Colonic mucosa (tissue), 4 donors: Measurements from ENCODE around the gene CEP85. TPM values are rescaled to one million over a fixed set of nuclear protein-coding genes. Genes with fewer than 3 reads are reported as not detected.
"Not testable (repeated sequence)": the region's sequence is repeated elsewhere in the genome, so short reads cannot be mapped to it uniquely, and the experiment has no call there.

ENCODE experiments used
- DNase-seq: peaks from one replicate; pipeline ENCODE4 v3.0.0-alpha.2; 2020
- H3K27ac ChIP-seq: fragments of 200-600 bp; one replicate; pipeline ENCODE4 v1.8.0; 2021
- H3K27me3 ChIP-seq: fragments of 200-600 bp; one replicate; pipeline ENCODE4 v1.8.0; 2021
- H3K36me3 ChIP-seq: fragments of 200-600 bp; one replicate; pipeline ENCODE4 v1.8.0; 2021
- H3K4me1 ChIP-seq: fragments of 200-600 bp; one replicate; pipeline ENCODE4 v1.8.0; 2021; ENCODE audit warnings: mild to moderate bottlenecking
- H3K4me3 ChIP-seq: fragments of 200-600 bp; one replicate; pipeline ENCODE4 v1.8.0; 2021
- H3K9ac ChIP-seq, 2 donors: one replicate each; pipeline ENCODE4 v1.7.0; 2013; ENCODE audit warnings: control low read depth in 2 of 2, low read depth in 2 of 2, low read length in 2 of 2
- H3K9me3 ChIP-seq: fragments of 200-600 bp; one replicate; pipeline ENCODE4 v1.8.0; 2021
- CTCF ChIP-seq: fragments of 200-600 bp; IDR thresholded peaks from one replicate; pipeline ENCODE4 v1.8.0; 2022; ENCODE audit warnings: antibody characterized with exemption, mild to moderate bottlenecking
- intact Hi-C: fragments of 100-400 bp; cut with DNase I; formaldehyde crosslinking; loops from one replicate; pipeline ENCODE4 v1.14.1; 2022
- total RNA-seq, 2 donors: library from RNA; stranded (reverse); fragmentation: NEBNext Ultra II Directional in 1 of 2; extraction: Animal tissue kit (Norgen Biotek cat#: 25700) in 1 of 2; gene quantifications; one replicate each; pipeline ENCODE4 v1.2.1, GENCODE V29; 2021
- donor health status: healthy.
- donor health status: DM: no; HTN: no; CAD: no.
- donor health status: DM: no; HTN: no; CAD: no.

Gene CEP85
- total RNA-seq, 2 donors from 2014 or later = 10.7 to 18.8 TPM

- Histone ChIP-seq H3K9me3 (no peaks in the 10 kb centered on the region), H3K36me3 (no peaks in the 10 kb centered on the region), H3K4me1 (peaks cover 4% of the 10 kb centered on the region), H3K4me3 (peak within 1 kb of the TSS; percentile 92), H3K9ac (peak within 1 kb of the TSS; percentile 64 to 79), H3K27ac (peak within 1 kb of the TSS; percentile 50), H3K27me3 (no peaks in the 10 kb centered on the region)
- peak; percentile 95 for DNase-seq
- no peak for TF ChIP-seq CTCF
- intact Hi-C loops = no loop called here
These were observed 72.6 kb downstream of the CEP85 start, which contains the start of gene UBXN11 for GRCh38 chr1:26306290-26307229. UBXN11 (minus strand) TSS chr1:26306636; CDS start chr1:26302883, 3,753 bp downstream.

GRCh38 chr1:26307363-26307781 lies 73.4 kb downstream of the CEP85 start:
- intact Hi-C loops = no loop called here
- DNase-seq = no peak

GRCh38 chr1:26307966-26308899 lies 74.2 kb downstream of the CEP85 start:
- H3K9me3 ChIP-seq, DNase-seq, H3K27me3 ChIP-seq, H3K4me3 ChIP-seq, H3K36me3 ChIP-seq, H3K9ac ChIP-seq, intact Hi-C loops, H3K4me1 ChIP-seq: not testable (repeated sequence)
- H3K27ac ChIP-seq = peak overlapping the region; percentile 36

More at GRCh38 chr1:26307363-26307781, 73.4 kb downstream of the CEP85 start:
- no peaks in the 10 kb centered on the region for H3K9me3 ChIP-seq
- no peak for TF ChIP-seq CTCF
- H3K4me3 ChIP-seq = peak overlapping the region; percentile 92
- H3K36me3 ChIP-seq = no peaks in the 10 kb centered on the region
- H3K27ac ChIP-seq = peak overlapping the region; percentile 50
- peak overlapping the region in 1 of 2 donors; percentile 76 for H3K9ac ChIP-seq
- H3K4me1 ChIP-seq = peaks cover 4% of the 10 kb centered on the region
- no peaks in the 10 kb centered on the region for H3K27me3 ChIP-seq

GRCh38 chr1:26314501-26314900 lies 80.5 kb downstream of the CEP85 start:
- H3K36me3 ChIP-seq = no peaks in the 10 kb centered on the region
- intact Hi-C loops = no loop called here
- no peaks in the 10 kb centered on the region for H3K9me3 ChIP-seq
- H3K27ac ChIP-seq = no peak overlapping the region
- no peaks in the 10 kb centered on the region for H3K4me1 ChIP-seq
- no peak overlapping the region for H3K4me3 ChIP-seq
- no peak overlapping the region for H3K9ac ChIP-seq
- no peak for TF ChIP-seq CTCF
- no peak for DNase-seq
- no peaks in the 10 kb centered on the region for H3K27me3 ChIP-seq

GRCh38 chr1:26315874-26316850 lies 82.2 kb downstream of the CEP85 start:
- H3K4me1 ChIP-seq = no peaks in the 10 kb centered on the region
- no peak for DNase-seq

More at GRCh38 chr1:26315874-26316850, 82.2 kb downstream of the CEP85 start:
- Histone ChIP-seq H3K36me3 (no peaks in the 10 kb centered on the region), H3K9me3 (no peaks in the 10 kb centered on the region), H3K27me3 (no peaks in the 10 kb centered on the region), H3K4me3 (no peak overlapping the region), H3K27ac (no peak overlapping the region), H3K9ac (no peak overlapping the region)
- intact Hi-C loops = no loop called here
- no peak for TF ChIP-seq CTCF
